Stimulated activated CD8-positive, alpha-beta memory T cell treated with anti-CD3 and anti-CD28 coated beads, Interleukin-12 subunit alpha, Interleukin-12 subunit beta, amount 100 ng/mL, for 24 hours (primary cell): ENCODE results near the gene ADGRL3.

Experiments
- DNase-seq: peaks from one replicate; pipeline ENCODE4 v3.0.0-alpha.2; 2020; ENCODE audit errors: extremely low read depth

ADGRL3 gene

DNA sequence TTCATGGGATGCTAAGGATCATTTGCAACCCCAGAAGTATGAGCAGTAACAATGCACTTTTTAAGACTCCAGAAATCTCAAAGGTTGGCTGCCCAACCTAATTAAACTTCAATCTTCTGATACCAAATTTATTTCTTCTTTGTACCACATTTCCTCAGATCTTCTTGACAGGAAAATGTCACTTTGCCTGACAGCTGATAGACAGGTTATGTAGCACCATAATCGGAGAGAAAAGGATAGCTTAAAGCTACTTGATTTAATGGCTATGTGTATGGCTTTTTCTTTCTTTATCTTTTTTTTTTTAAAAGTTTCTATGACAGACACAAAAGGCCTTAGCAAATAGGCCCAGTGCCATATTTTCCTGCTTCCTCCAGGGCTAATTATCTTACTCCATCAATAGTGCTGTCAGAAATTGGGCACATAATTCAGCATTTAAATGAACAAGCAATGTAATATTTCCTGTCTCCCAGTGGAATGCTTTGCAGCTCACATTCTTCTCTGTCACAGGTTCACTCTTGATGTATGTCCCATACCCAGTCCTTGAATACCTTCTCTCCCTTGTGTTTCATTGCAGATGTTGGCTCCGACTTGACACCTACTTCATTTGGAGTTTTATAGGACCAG is 795.7 kb downstream of the ADGRL3 start:
- no peak for DNase-seq

DNA sequence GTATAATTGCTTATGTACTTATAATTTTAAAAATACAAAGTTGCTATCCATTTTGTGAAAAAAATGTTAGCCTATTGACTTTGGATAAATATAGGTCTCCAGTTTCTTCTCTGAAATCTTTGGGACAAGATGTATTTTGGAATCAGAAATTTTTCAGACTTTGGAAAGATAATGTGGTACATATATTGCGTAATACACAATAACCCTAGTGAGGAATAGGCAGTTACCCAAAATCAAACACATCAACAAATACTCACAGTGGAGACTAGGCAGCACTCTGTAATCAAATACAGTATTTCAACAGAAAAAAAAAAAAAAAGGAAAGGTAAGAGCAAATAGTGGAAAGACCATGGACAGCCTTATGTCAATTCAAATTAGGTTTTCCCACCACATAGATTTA is 796.8 kb downstream of the ADGRL3 start:
- DNase-seq: no peak

DNA sequence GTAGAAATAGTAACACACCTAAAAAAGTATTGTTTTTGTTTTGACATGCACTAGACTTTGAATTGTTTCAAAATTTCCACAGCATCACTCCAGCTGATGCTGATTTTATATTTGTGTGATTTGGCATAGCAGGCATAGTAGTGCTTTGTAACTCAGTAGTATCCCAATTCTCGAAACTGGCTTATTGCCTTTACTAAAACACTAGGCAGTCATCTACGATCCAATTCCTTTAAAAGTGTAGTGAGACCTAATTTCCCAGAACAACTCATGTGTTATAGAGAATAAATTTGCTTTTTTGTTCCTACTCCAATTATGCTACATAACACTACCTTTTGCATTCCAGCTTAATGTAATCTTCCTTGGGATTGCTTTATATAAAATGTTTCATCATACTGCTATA is 797.7 kb downstream of the ADGRL3 start:
- DNase-seq: no peak

DNA sequence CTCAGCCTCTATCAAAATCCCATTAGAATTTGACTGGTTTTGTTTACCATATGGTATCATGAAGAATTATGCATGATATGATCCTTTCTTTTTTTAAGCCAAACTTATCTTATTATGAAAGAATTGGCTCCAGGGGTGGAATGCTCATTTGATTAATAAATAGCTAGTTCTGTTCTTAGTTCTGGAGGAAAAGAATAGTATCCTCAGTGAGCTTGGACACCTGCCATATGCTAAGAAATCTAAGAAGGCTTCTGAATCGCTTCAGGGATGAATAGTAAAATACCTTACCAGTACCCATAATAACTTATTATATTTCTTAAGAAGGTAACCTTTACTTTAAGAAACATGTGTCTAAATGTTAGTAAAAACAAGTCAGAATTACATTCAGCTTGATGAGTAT is 803.6 kb downstream of the ADGRL3 start:
- DNase-seq: no peak

DNA sequence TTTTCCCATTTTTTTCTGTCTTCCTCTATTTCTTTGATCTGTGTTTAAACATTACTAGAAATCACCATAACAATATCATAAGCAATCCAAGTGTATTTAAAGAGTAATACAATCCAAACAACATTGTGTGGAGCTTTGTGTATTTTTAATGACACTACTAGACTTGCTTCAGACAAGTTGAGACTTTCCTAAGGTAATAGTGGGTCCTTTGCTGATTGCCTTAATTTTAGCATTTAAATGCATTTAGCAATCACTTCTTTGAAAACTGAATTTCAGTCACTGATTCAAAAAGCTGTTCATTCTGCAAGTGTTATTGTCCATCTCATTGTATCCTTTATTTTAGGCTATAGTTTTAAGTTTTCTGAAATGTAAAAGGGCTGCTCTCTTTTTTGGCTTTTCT is 804.8 kb downstream of the ADGRL3 start:
- DNase-seq: no peak

DNA sequence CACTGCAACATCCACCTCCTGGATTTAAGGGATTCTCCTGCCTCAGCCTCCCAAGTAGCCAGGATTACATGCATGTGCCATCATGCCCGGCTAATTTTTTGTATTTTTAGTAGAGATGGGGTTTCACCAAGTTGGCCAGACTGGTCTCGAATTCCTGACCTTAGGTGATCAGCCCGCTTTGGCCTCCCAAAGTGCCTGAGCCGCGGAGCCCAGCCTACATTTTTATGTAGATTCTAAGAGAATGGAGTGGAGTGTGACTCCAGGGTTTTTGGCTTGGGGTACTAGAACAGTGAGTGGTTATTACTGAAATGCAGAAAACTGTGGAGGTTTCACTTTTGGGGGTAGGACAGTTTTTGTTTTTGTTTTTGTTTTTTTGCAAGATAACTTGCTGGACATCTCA is 806.0 kb downstream of the ADGRL3 start:
- no peak for DNase-seq

DNA sequence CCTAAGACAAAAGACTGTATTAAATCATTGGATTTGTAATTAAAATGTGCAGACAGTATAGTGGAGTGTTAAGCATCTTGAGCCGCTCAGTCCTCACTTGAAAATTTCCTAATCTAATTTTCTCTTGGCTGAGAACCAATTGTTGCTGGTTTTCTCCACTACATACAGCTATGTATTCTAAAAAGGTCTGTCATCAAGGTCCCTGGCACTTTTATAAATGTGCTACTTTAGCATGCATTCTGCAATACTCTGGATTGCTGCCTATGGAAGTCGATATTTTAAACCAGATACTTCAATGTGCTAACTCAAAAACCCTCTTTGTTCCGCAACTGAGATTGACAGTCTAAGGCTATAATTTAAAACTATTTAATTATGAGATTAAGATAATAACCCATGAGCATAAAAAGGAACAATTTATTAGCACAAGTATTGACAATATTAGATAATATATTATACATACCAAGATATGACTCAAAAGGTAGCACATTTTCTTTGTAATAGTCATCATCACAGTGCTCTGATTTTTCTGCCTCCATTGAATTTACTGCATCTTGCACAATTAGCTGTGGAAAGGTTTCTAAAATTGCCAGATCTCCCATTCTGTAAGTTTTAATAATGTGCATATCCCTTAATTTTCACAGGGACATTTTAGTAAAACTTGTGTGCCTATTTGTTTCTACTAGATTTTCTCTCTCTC is 815.1 kb downstream of the ADGRL3 start:
- DNase-seq: no peak

DNA sequence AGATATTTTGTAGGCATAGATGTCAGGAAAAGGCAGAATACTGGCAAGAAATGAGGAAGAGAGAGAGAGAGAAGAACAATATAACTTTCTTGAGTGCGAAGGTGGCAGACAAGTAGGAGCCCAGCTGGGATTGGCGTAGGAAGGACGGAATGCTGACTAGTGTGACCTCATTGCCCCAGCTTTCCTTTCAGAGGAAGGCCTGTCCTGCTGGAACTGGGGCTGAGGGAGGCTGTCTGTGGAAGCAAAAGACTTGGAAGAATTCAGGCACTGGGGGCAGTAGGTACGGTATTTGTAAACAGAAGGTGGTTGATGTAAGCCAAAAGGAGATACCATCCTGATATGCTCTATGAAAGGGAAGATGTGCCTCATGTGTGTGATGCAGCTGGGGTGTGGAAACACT is 818.4 kb downstream of the ADGRL3 start:
- DNase-seq: no peak

DNA sequence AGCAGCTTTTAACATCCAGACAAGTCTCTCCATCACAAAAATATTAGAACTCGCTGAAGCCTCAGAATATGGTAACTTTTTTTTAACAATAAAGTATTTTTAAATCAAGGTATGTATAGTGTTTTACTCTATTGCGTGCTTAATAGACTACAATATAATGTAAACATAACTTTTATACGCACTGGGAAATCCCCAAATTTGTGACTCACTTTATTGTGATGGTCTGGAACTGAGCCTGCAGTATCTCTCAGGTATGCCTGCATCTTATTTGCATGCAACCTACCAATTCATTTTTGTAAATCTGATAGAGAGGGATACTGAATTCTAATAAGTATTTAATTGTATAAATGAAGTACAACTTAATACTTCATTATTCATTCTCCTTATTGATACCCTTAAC is 823.5 kb downstream of the ADGRL3 start:
- DNase-seq: no peak

DNA sequence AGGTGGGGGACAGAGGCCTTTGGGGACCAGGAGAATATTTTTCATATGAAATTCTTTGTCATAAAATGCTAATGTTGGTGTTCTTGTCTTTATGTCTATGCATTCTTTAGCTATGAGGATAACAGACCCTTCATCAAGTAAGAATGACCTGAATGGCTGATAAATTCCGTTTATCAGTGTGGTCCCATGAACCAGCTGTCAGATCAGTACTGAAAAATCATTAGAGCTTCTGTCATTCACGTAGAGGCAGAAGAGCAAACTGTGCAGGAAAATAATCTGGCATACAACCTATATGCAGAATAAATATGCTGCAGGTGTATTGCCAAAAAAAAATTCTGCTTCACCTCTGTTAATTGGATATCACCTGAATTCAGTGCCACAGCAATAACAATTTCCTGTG is 828.6 kb downstream of the ADGRL3 start:
- DNase-seq: no peak

DNA sequence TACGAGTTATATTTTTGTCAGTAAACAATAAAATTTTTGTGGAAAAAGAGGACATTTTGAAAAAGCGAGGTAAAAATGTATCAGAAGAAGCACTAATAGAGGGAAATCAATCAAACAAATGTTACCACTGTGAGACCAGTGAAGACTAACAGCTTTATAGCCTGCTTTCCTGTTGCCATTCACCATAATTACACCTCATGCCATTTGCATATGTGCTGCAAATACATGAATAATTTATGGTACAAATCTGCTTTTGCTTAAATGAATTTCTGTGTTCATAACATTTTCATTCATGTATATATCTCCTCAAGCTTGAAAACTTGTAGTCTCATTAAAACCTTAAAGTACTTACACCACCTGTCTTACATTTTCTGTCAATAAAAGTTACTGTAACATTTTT is 830.8 kb downstream of the ADGRL3 start:
- DNase-seq: no peak

DNA sequence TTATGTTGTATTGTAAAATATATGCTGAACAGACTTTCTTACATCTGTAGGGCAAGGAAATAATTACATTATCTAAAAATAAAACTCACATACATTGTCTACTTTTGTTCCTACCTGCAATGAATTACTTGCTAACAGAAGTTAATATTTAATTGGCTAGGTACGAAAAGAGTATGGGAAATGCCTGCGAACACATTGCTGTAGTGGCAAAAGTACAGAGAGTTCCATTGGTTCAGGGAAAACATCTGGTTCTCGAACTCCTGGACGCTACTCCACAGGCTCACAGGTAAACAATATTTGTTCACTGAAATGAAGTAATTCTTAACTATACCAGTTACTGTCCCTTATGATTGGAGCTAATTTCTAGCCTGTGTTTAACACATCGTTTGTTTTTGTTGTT is 837.4 kb downstream of the ADGRL3 start:
- no peak for DNase-seq

DNA sequence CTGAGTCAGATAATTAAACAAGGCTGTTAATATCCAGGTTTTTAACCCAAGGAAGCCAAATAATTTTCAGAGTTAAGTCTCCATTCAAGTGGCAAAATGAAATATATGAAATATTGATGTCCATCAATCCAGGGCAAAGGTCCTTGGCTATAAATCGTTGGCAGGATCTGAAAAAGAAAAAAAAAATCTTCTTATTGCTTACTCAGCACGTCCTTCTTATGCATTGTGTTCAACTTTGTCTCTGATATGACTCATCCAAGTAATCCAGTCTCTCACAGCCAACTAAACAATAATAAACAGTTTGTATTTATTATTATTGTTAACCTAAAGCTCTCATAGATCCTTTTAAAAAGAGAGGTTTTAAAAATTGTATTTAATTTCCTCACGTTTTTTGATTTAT is 851.2 kb downstream of the ADGRL3 start:
- no peak for DNase-seq

DNA sequence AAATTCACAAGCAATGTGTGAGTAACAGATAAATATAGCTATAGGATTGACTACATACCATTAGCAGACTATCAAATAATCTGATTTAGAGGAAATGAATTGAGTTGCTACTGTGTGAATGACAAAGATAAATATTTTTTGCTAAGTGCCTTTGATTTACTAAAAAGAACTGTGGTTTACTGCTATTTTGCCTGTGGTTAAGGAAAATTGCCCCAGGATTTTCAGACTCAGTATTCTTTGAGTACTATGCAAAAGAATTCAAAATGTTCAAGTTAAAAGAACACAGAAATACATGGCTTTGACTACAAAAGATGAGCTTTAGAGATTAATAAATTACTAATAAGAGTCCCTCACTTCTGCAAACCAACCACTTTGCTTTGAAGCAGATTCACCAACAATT is 853.8 kb downstream of the ADGRL3 start:
- no peak for DNase-seq

DNA sequence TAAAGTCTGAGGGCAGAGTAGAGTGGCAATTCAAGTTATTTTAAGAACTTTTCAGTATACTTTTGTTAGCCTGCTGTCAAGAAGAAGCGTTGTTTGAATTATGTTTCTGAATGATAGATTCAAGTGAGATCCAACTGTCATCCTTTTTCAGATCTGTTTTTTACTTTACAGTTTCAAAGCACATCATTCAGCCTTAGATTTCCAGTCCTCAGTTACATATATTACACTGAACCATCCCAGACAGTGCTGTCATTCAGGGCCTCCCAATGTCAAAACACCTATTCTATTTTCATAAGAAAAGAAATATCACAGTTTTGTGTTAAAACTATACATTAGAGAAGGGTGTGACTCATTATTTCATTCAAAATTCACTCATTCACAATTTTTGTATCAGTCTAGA is 856.9 kb downstream of the ADGRL3 start:
- no peak for DNase-seq

DNA sequence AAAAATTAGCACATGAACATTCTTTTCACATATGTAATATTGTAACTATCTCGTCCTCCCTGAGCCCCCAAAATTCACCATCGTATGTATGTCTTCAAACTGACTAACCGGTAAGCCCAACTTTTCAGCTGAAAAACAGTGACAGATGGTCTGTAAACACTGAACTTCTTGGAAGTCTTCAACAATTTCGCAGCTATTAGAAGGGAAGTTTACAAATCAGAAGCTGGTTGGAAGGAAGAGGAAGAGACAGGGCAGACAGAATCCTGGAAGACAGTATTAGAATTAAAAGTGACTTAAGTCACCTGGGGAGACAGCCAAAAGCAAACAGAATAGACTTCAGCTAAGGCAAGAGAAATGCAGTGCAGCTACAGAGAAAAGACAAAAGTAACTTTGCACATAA is 858.4 kb downstream of the ADGRL3 start:
- DNase-seq: no peak

DNA sequence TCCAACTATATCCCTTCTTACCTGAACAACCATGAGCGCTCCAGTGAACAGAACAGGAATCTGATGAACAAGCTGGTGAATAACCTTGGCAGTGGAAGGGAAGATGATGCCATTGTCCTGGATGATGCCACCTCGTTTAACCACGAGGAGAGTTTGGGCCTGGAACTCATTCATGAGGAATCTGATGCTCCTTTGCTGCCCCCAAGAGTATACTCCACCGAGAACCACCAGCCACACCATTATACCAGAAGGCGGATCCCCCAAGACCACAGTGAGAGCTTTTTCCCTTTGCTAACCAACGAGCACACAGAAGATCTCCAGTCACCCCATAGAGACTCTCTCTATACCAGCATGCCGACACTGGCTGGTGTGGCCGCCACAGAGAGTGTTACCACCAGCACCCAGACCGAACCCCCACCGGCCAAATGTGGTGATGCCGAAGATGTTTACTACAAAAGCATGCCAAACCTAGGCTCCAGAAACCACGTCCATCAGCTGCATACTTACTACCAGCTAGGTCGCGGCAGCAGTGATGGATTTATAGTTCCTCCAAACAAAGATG is 870.2 kb downstream of the ADGRL3 start:
- no peak for DNase-seq

DNA sequence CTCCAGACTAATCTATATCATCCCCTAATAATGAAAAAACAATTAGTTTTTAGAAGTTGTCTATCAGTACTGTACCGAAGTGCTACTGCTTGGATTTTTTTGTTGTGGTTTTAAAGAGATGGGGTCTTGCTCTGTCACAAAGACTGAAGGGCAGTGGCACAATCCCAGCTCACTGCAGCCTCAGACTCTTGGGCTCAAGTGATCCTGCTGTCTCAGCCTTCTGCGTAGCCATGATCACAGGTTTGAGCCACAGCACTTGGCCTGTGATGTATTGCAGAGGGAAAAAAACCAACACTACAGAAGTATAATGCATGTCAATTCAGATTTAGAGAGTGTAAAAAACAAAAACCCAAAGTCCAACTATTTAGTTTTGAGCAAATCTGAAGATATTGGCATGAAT is 875.0 kb downstream of the ADGRL3 start:
- no peak for DNase-seq

DNA sequence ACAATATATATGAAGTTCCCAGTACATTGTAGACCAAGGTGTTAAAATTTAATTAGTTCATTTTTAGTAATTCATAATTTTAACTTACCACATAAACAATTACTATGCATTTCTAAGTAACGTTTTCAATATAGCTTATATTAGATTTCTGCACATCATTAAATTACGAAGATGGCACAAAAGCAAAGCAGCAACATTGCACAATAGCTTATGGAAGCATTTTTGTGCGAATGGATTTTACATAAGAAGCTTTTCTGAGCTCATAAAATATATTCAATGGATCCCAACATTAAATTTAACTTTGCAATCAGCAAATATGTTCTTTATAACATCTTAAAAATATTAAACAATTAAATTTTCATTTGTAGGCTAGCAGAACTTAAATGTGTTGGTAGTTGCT is 875.4 kb downstream of the ADGRL3 start:
- DNase-seq: no peak

DNA sequence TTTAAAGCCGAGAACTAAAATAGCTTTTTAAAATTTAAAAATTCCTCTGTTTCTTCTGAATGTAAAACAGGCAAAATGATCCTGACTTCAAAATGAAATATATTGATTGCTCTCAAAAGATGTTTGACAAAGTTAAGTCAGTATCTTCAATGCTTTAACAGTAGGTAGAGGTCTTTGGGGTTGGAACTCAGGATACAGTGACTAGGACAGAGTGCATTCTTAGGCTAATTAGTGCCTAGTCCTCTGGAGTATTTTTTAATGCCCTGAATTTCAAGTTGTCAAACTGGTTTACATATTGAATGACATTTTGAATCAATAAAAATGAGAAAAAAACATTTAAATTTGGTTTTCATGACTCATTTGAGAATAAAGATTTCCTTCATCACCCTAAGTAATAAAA is 877.3 kb downstream of the ADGRL3 start:
- no peak for DNase-seq

DNA sequence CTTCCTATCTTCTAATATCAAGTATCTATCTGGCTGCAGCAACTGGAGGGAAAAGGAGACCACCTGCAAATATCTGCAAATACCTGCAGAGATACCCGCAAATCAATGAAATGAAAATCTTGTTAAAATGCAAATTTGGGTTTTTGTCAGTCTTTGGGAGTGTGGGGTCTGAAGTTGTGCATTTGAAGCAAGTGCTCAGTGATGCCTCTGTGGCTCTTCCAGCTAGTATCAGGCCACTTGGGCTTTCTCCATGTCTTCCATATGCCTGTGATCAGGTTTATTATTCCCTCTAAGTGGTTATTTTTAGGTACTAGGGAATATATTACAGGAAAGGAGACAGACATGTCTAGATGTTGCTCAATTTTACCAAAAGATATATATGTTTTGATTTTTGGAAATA is 880.3 kb downstream of the ADGRL3 start:
- DNase-seq: no peak

DNA sequence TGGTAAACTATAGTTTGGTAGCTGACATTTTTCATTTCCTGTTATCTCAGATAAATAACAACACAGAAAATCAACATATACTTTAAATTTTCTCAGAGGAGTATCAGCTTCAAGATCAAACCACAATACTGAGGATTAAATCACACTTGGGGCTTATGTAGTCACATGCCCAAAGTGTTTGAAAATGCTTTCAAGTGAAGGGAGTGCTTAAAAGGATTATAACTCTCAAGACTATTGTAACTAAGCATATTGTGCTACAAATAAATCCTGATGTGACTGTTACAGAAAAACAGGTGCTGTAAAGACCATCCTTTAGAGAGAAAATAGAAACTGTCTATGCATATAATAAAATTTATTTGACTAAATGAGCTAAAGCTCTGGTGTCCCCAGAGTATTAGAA is 887.6 kb downstream of the ADGRL3 start:
- DNase-seq: no peak

DNA sequence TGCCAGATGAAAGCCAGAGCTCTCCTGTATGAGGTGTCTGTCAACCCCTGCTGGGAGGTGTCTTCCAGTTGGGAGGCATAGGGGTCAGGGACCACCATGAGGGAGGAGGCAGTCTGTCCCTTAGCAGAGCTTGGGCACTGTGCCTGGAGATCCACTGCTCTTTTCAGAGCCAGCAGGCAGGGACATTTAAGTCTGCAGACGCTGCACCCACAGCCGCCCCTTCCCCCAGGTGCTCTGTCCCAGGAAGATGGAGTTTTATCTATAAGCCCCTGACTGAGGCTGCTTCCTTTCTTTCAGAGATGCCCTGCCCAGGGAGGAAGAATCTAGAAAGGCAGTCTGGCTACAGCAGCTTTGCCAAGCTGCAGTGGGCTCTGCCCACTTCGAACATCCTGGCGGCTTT is 893.6 kb downstream of the ADGRL3 start:
- no peak for DNase-seq

DNA sequence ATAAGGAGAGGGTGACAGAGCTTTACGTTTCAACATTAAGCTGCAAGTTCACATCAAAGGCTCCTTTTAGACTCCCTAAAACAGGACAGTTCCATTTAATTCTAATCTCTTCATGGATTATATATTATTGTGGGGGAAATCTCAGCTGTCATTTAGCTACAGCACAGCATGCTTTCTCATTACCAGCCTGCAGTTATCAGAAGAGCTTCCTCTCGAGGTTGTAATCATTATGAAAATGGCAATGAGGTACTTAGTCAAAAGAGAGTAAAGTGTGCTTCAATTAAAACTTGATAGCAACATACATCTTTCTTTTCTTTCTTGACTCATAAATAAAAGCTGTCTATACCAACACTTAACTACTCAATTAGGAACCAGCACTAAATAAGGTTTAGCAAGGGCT is 896.8 kb downstream of the ADGRL3 start:
- DNase-seq: no peak
